HCT116 (cell line): ENCODE results near the gene ABCC5. TPM values are rescaled to one million over a fixed set of nuclear protein-coding genes. Genes with fewer than 3 reads are reported as not detected.

ENCODE experiments used
- ATAC-seq: fragments of 200-7000 bp; cut with Tn5 transposase; 2 replicates; pipeline ENCODE4 v1.9.1; 2020; ENCODE audit warnings: mild to moderate bottlenecking, moderate library complexity
- BruUV-seq: library from RNA; stranded (reverse); fragments of 400-500 nt; replicated peaks from 2 replicates; lab custom pipeline; 2021; lab: Mats Ljungman, UMichigan
- CTCF ChIA-PET: fragments of 300-600 bp; sonication (Branson Sonifier 250); formaldehyde crosslinking; loops from one replicate; lab custom pipeline; 2021; ENCODE audit warnings: antibody characterized with exemption; lab: Charles Lee
- POLR2A ChIA-PET: fragments of 300-600, 350-600 bp; sonication (Branson Sonifier 250); formaldehyde crosslinking; loops from one replicate; lab custom pipeline; 2021; ENCODE audit warnings: antibody characterized with exemption; lab: Charles Lee
- RAD21 ChIA-PET, 2 experiments: fragments of 300-600 bp; sonication (Branson Sonifier 250); formaldehyde crosslinking; loops; one replicate each; lab custom pipeline; 2023; ENCODE audit warnings: low total read pairs in 2 of 2; ENCODE audit not compliant: uncharacterized antibody in 2 of 2, unreplicated experiment in 2 of 2, low non-redundant PET in 1 of 2; lab: Charles Lee
- DNase-seq: peaks from one replicate; pipeline ENCODE4 v3.0.0-alpha.2; 2010; ENCODE audit warnings: low read depth, low spot score
- H2AFZ ChIP-seq: fragments of 200-600 bp; shearing (Covaris generic), sonication (generic); 2 replicates; pipeline ENCODE4 v1.6.1; 2017; ENCODE audit warnings: low read depth, mixed run types, mixed read lengths, antibody characterized with exemption, low read length; ENCODE audit not compliant: poor library complexity, severe bottlenecking
- H3K27ac ChIP-seq: 2 replicates; pipeline ENCODE4 v1.5.1; 2012; ENCODE audit warnings: low read depth, low read length
- H3K27me3 ChIP-seq: fragments of 200-600 bp; sonication (generic); 2 replicates; pipeline ENCODE4 v1.6.1; 2016; ENCODE audit warnings: mixed run types, low read length, mixed read lengths; ENCODE audit not compliant: insufficient read depth
- H3K36me3 ChIP-seq, 2 experiments: fragments of 200-500 bp in 1 of 2; fragments of 200-600 bp in 1 of 2; sonication (Bioruptor generic) in 1 of 2; sonication (generic) in 1 of 2; 2 replicates each; pipeline versions ENCODE4 v1.5.1 to v1.6.1; 2014 to 2016; ENCODE audit warnings: low read length in 2 of 2, inconsistent platforms in 1 of 2, mixed read lengths in 1 of 2, mixed run types in 1 of 2; ENCODE audit not compliant: insufficient read depth in 2 of 2, control insufficient read depth in 1 of 2
- H3K4me1 ChIP-seq, 2 experiments: fragments of 200-600 bp in 1 of 2; sonication (generic) in 1 of 2; 2 replicates each; pipeline versions ENCODE4 v1.5.1 to v1.6.1; 2012 to 2017; ENCODE audit warnings: low read length in 2 of 2, inconsistent platforms in 1 of 2, mild to moderate bottlenecking in 1 of 2, mixed read lengths in 1 of 2, mixed run types in 1 of 2, moderate library complexity in 1 of 2; ENCODE audit not compliant: insufficient read depth in 2 of 2, control insufficient read depth in 1 of 2
- H3K4me2 ChIP-seq: fragments of 200-600 bp; sonication (generic); 2 replicates; pipeline ENCODE4 v1.6.1; 2017; ENCODE audit warnings: mixed run types, low read length, mixed read lengths
- H3K4me3 ChIP-seq, 2 experiments: fragments of 200-600 bp in 1 of 2; sonication (generic) in 1 of 2; replicated peaks in 1 of 2; 2 replicates each; pipeline ENCODE4 v1.5.1; 2011 to 2016; ENCODE audit warnings: low read length in 2 of 2, control low read depth in 1 of 2, low read depth in 1 of 2, mild to moderate bottlenecking in 1 of 2, mixed read lengths in 1 of 2, mixed run types in 1 of 2
- H3K79me2 ChIP-seq: fragments of 200-600 bp; sonication (generic); 2 replicates; pipeline ENCODE4 v1.6.1; 2017; ENCODE audit warnings: mild to moderate bottlenecking, mixed run types, low read length, moderate library complexity, mixed read lengths; ENCODE audit not compliant: insufficient read depth
- H3K9ac ChIP-seq: fragments of 200-600 bp; sonication (generic); 2 replicates; pipeline ENCODE4 v1.6.1; 2016; ENCODE audit warnings: low read length, mixed read lengths
- H3K9me2 ChIP-seq: fragments of 200-600 bp; sonication (generic), shearing (Covaris generic); 2 replicates; pipeline ENCODE4 v1.6.1; 2017; ENCODE audit warnings: mixed run types, mild to moderate bottlenecking, moderate library complexity; ENCODE audit not compliant: insufficient read depth
- H3K9me3 ChIP-seq, 2 experiments: fragments of 200-500 bp in 1 of 2; fragments of 200-600 bp in 1 of 2; sonication (Bioruptor generic) in 1 of 2; sonication (generic) in 1 of 2; 2 replicates each; pipeline ENCODE4 v1.6.1; 2014 to 2017; ENCODE audit warnings: low read length in 2 of 2, mixed read lengths in 2 of 2, inconsistent platforms in 1 of 2, low read depth in 1 of 2, mild to moderate bottlenecking in 1 of 2, mixed run types in 1 of 2, moderate library complexity in 1 of 2; ENCODE audit not compliant: control insufficient read depth in 1 of 2, insufficient read depth in 1 of 2
- H4K20me1 ChIP-seq: fragments of 200-600 bp; sonication (generic), shearing (Covaris generic); 2 replicates; pipeline ENCODE4 v1.6.1; 2017; ENCODE audit warnings: mixed run types, mild to moderate bottlenecking, moderate library complexity; ENCODE audit not compliant: insufficient read depth
- CEBPB ChIP-seq: IDR thresholded peaks from 2 replicates; pipeline ENCODE4 v1.6.1; 2012; ENCODE audit warnings: low read depth
- CTCF ChIP-seq, 3 experiments: fragments of 200-600 bp in 1 of 3; sonication (generic) in 1 of 3; IDR thresholded peaks in 2 of 3; conservative IDR thresholded peaks in 1 of 3; 2 replicates each; pipeline ENCODE4 v1.5.1; 2012 to 2017; ENCODE audit warnings: low read depth in 2 of 3, low read length in 2 of 3, antibody characterized with exemption in 1 of 3, borderline replicate concordance in 1 of 3, control low read depth in 1 of 3, mild to moderate bottlenecking in 1 of 3, mixed read lengths in 1 of 3, mixed run types in 1 of 3, moderate library complexity in 1 of 3; ENCODE audit not compliant: insufficient read depth in 1 of 3
- EGR1 ChIP-seq: IDR thresholded peaks from 2 replicates; pipeline ENCODE4 v1.6.1; 2012; ENCODE audit warnings: low read depth
- ELF1 ChIP-seq: IDR thresholded peaks from 2 replicates; pipeline ENCODE4 v1.6.1; 2012; ENCODE audit warnings: low read depth, borderline replicate concordance
- EZH2 ChIP-seq: fragments of 200-600 bp; sonication (generic); IDR thresholded peaks from 2 replicates; pipeline ENCODE4 v1.6.1; 2017; ENCODE audit warnings: antibody characterized with exemption, mixed run types
- EZH2phosphoT487 ChIP-seq: fragments of 200-600 bp; IDR thresholded peaks from 2 replicates; pipeline ENCODE4 v1.6.1; 2018; ENCODE audit warnings: antibody characterized with exemption, borderline replicate concordance
- JUND ChIP-seq: IDR thresholded peaks from 2 replicates; pipeline ENCODE4 v1.6.1; 2012
- MAX ChIP-seq: IDR thresholded peaks from 2 replicates; pipeline ENCODE4 v1.6.1; 2012
- POLR2AphosphoS5 ChIP-seq: IDR thresholded peaks from 2 replicates; pipeline ENCODE4 v1.6.1; 2011; ENCODE audit warnings: mild to moderate bottlenecking, low read depth, low read length, moderate library complexity
- RAD21 ChIP-seq: IDR thresholded peaks from 2 replicates; pipeline ENCODE4 v1.6.1; 2012; ENCODE audit warnings: low read depth, mild to moderate bottlenecking
- SIN3A ChIP-seq: IDR thresholded peaks from 2 replicates; pipeline ENCODE4 v1.6.1; 2012; ENCODE audit warnings: low read depth
- SRF ChIP-seq: IDR thresholded peaks from 2 replicates; pipeline ENCODE4 v1.6.1; 2012; ENCODE audit warnings: low read depth
- TCF7L2 ChIP-seq: IDR thresholded peaks from 2 replicates; pipeline ENCODE4 v1.7.0; 2011; ENCODE audit warnings: borderline replicate concordance, inconsistent platforms; ENCODE audit not compliant: insufficient read depth, insufficient read length; ENCODE audit errors: extremely low read depth
- ZFX ChIP-seq: fragments of 450-650 bp; IDR thresholded peaks from 2 replicates; pipeline ENCODE4 v1.6.1; 2017
- intact Hi-C: fragments of 100-400 bp; cut with micrococcal nuclease; formaldehyde crosslinking; loops from 2 replicates; pipeline ENCODE4 v1.10.0; 2022
- total RNA-seq: library from RNA; stranded (reverse); gene quantifications from one replicate; pipeline ENCODE4 v1.2.1, GENCODE V29; 2021; ENCODE audit not compliant: unreplicated experiment
- TF ChIP-seq, protein P1 (sequence below): IDR thresholded peaks from 2 replicates; pipeline ENCODE4 v1.6.1; 2012; ENCODE audit warnings: low read depth
- TF ChIP-seq, protein P2 (sequence below): IDR thresholded peaks from 2 replicates; pipeline ENCODE4 v1.6.1; 2012

The ABCC5 gene
- total RNA-seq, 1 experiment from 2014 or later = 16.9 TPM

DNA sequence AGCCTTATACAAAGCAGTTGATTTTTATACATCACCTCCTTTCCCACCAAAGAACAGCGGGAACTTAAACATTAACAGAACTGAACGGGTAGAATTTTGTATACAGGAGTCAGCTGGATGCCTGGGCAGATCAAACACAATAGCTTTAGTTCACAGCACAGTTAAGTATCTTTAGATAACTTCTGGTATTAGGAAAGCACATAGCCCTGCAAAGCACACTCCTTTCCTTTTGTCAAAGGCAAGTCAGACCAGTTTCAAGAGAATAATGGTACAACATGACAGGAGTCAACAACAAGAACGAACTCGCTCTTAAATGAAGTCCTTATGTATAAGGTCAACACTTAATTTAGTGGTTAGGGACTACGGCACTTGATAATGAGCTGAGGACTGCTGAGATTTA is 26.3 kb downstream of the ABCC5 start:
- Histone ChIP-seq H3K4me2 (no peak overlapping the region), H3K27ac (no peak overlapping the region), H3K36me3 (0 out of 4 replicates have a peak, but pooled peaks cover 2 to 4% of the 10 kb centered on the region in 2 experiments), H3K9ac (no peak overlapping the region), H3K9me3 (no peaks in the 10 kb centered on the region), H4K20me1 (no peaks in the 10 kb centered on the region), H3K4me1 (no peaks in the 10 kb centered on the region), H3K9me2 (no peaks in the 10 kb centered on the region; the same call in 1 of the 2 replicates), H3K4me3 (no peak overlapping the region), H2AFZ (no peak overlapping the region), H3K27me3 (no peaks in the 10 kb centered on the region), H3K79me2 (no peaks in the 10 kb centered on the region)
- no peak for DNase-seq
- no TSS peak for BruUV-seq
- intact Hi-C loops = no loop called here
- ChIA-PET RAD21 (no interaction called here), POLR2A (no interaction called here), CTCF (no interaction called here)
- no peak for ATAC-seq
- no peak for TF ChIP-seq SRF
- TF ChIP-seq SIN3A = no peak
- no peak for TF ChIP-seq ZFX
- no peak for TF ChIP-seq MAX
- no peak for TF ChIP-seq EZH2phosphoT487
- no peak for TF ChIP-seq POLR2AphosphoS5
- TF ChIP-seq RAD21 = no peak
- TF ChIP-seq, protein P1, sequence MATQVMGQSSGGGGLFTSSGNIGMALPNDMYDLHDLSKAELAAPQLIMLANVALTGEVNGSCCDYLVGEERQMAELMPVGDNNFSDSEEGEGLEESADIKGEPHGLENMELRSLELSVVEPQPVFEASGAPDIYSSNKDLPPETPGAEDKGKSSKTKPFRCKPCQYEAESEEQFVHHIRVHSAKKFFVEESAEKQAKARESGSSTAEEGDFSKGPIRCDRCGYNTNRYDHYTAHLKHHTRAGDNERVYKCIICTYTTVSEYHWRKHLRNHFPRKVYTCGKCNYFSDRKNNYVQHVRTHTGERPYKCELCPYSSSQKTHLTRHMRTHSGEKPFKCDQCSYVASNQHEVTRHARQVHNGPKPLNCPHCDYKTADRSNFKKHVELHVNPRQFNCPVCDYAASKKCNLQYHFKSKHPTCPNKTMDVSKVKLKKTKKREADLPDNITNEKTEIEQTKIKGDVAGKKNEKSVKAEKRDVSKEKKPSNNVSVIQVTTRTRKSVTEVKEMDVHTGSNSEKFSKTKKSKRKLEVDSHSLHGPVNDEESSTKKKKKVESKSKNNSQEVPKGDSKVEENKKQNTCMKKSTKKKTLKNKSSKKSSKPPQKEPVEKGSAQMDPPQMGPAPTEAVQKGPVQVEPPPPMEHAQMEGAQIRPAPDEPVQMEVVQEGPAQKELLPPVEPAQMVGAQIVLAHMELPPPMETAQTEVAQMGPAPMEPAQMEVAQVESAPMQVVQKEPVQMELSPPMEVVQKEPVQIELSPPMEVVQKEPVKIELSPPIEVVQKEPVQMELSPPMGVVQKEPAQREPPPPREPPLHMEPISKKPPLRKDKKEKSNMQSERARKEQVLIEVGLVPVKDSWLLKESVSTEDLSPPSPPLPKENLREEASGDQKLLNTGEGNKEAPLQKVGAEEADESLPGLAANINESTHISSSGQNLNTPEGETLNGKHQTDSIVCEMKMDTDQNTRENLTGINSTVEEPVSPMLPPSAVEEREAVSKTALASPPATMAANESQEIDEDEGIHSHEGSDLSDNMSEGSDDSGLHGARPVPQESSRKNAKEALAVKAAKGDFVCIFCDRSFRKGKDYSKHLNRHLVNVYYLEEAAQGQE = no peak
- TF ChIP-seq ELF1 = no peak
- no peak for TF ChIP-seq JUND
- TF ChIP-seq EGR1 = no peak
- no peak for TF ChIP-seq TCF7L2
- TF ChIP-seq, protein P2, sequence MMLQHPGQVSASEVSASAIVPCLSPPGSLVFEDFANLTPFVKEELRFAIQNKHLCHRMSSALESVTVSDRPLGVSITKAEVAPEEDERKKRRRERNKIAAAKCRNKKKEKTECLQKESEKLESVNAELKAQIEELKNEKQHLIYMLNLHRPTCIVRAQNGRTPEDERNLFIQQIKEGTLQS = no peak
- TF ChIP-seq CTCF (IDR thresholded peaks at IDR 0.05 in 2 of 3, conservative IDR thresholded peaks at IDR 0.05 in 1 of 3; ENCODE audit: borderline replicate concordance in 1 of 3, insufficient read depth in 1 of 3, low read depth in 2 of 3, low read length in 2 of 3) = no peak
- no peak for TF ChIP-seq EZH2
- TF ChIP-seq CEBPB = no peak
